Measurements from ENCODE around the gene EFNA4.

GRCh38 chr1:155062151-155062686 is 1.3 kb upstream of the EFNA4 start:
- TF ChIP-seq GATA2 (IDR thresholded peaks at IDR 0.05; ENCODE audit: low read depth, low read length) = no peak
- TF ChIP-seq GATA3 (IDR thresholded peaks at IDR 0.05; ENCODE audit: low read depth, low read length) = no peak
